AG04449 (cell line): ENCODE data around the gene ZFP69.

Experiments used
- CTCF ChIA-PET: fragments of 350-600 bp; formaldehyde crosslinking; extraction: SDS; loops from one replicate; lab custom pipeline; 2021; ENCODE audit warnings: antibody characterized with exemption; lab: Yijun Ruan, JAX
- POLR2A ChIA-PET: fragments of 400-600, 350-600 bp; formaldehyde crosslinking; extraction: SDS; loops from one replicate; lab custom pipeline; 2020; ENCODE audit warnings: antibody characterized with exemption, inconsistent platforms; lab: Yijun Ruan, JAX
- DNase-seq: peaks from one replicate; pipeline ENCODE4 v3.0.0-alpha.2; 2010; ENCODE audit warnings: low read depth, low spot score
- H3K4me3 ChIP-seq: 2 replicates; pipeline ENCODE4 v1.5.1; 2011; ENCODE audit warnings: low read depth, mild to moderate bottlenecking, control low read depth, low read length
- TF ChIP-seq, protein P1 (sequence below): IDR thresholded peaks from one replicate; pipeline ENCODE4 v1.5.1; 2011; ENCODE audit warnings: mild to moderate bottlenecking, moderate library complexity, low read length, control low read depth, inconsistent platforms; ENCODE audit not compliant: insufficient read depth; ENCODE audit errors: missing control alignments

Gene ZFP69

GRCh38 chr1:40438391-40439015 lies 38.6 kb upstream of the ZFP69 start:
- no peak overlapping the region for H3K4me3 ChIP-seq
- CTCF ChIA-PET: interaction anchor here (0.7 to 4.3 kb wide), 20 partner anchors 8 to 294 kb away, joined by 3 to 32 read pairs (median 6); partner anchors contain the start of genes SMAP2 and ZFP69B
- DNase-seq: no peak
- POLR2A ChIA-PET: no interaction called here
- TF ChIP-seq, protein P1, sequence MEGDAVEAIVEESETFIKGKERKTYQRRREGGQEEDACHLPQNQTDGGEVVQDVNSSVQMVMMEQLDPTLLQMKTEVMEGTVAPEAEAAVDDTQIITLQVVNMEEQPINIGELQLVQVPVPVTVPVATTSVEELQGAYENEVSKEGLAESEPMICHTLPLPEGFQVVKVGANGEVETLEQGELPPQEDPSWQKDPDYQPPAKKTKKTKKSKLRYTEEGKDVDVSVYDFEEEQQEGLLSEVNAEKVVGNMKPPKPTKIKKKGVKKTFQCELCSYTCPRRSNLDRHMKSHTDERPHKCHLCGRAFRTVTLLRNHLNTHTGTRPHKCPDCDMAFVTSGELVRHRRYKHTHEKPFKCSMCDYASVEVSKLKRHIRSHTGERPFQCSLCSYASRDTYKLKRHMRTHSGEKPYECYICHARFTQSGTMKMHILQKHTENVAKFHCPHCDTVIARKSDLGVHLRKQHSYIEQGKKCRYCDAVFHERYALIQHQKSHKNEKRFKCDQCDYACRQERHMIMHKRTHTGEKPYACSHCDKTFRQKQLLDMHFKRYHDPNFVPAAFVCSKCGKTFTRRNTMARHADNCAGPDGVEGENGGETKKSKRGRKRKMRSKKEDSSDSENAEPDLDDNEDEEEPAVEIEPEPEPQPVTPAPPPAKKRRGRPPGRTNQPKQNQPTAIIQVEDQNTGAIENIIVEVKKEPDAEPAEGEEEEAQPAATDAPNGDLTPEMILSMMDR: peak; percentile 45

GRCh38 chr1:40439247-40439646 lies 37.8 kb upstream of the ZFP69 start:
- no peak for DNase-seq
- TF ChIP-seq, protein P1: no peak
- POLR2A ChIA-PET: no interaction called here
- no peak overlapping the region for H3K4me3 ChIP-seq
- CTCF ChIA-PET: interaction anchor here (1.2 to 4.3 kb wide), 12 partner anchors 8 to 295 kb away, joined by 3 to 32 read pairs (median 6); partner anchors contain the start of gene ZFP69B

DNA sequence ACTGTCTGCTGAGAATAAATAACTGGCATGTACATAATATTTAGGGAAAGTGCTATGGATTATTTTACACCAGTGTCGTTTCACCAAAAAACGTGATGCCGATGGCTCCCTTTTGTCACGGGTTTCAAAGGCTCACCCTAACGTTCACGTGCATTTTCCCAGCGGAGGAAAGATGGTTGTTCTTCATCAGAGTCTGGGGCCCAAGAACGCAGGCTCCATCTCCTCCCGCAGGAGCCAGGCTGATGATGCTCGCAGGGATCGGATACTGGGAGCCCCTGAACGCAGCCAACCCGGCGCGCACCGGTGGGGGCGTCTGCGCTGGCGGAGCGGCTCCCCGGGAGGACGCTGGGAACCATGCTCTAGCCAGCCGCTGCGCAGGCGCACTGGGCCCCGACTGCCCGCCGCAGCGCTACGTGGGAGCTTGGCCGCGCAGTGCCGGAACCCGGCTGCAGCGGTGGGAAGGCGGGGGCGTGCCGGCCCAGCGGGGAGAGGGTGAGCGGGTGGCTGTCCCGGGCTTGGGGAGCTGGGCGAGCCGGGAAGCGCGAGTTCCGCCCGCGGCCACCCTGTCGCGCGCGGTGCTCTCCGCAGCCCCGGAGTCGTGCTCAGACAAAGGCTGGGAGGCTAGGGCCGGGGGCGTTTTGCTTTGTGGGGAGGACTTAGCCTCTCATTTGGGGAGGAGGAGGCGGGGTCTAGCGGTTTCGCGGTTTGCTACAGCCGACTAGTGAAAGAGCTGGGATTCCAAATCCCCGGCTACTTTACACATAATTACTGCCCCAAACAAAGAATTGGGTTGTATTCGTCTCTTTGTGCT lies 27.2 kb upstream of the ZFP69 start, which contains the start of gene ZFP69B:
TSS of gene ZFP69B (plus strand) at position 793 of the 811 bp plus-strand sequence. CDS start 486 bp downstream, outside the sequence.
- CTCF ChIA-PET: interaction anchor here (0.8 to 1.6 kb wide), 6 partner anchors 11 to 365 kb away, joined by 3 to 8 read pairs (median 4); no protein-coding TSS in a partner anchor
- TF ChIP-seq, protein P1: peak; percentile 28

GRCh38 chr1:40450495-40451237 lies 26.4 kb upstream of the ZFP69 start:
- ChIA-PET CTCF (interaction anchor here (0.8 to 1.6 kb wide), 6 partner anchors 12 to 366 kb away, joined by 3 to 8 read pairs (median 4); no protein-coding TSS in a partner anchor), POLR2A (interaction anchor here (1.5 to 1.6 kb wide), 2 partner anchors 26 to 58 kb away, joined by 6 to 9 read pairs; partner anchors contain the start of genes EXO5 and ZFP69)
- TF ChIP-seq, protein P1: no peak
- peak overlapping the region; percentile 78 for H3K4me3 ChIP-seq
- no peak for DNase-seq

More for the DNA sequence above, 27.2 kb upstream of the ZFP69 start, which contains the start of gene ZFP69B:
- POLR2A ChIA-PET: interaction anchor here (0.8 to 1.6 kb wide), 3 partner anchors 16 to 59 kb away, joined by 5 to 9 read pairs (median 6); partner anchors contain the start of genes EXO5 and ZFP69
- H3K4me3 ChIP-seq: peak within 1 kb of the TSS; percentile 78
- DNase-seq: peak; percentile 16

DNA sequence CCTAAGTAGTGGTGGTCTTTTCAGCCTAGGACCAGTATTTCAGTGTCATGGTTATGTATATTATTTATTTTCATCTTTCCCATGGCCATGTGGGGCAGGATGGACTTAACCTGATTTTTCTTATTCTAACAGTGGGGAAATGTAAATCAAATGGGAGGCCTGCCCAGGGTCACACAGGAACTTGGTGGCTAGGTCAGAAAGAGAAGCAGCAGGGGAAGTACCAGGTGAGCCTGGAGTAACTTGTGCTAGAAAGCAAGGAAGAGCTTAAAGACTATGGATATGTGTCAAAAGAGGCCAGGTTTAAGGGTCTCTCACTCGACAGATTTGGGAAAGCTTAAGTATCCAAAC lies 25.9 kb upstream of the ZFP69 start:
- TF ChIP-seq, protein P1: no peak
- ChIA-PET CTCF (interaction anchor here (1.4 to 1.5 kb wide), 3 partner anchors 12 to 298 kb away, joined by 3 to 8 read pairs (median 4); no protein-coding TSS in a partner anchor), POLR2A (interaction anchor here (1.6 kb wide), 1 partner anchor 26 kb away, joined by 9 read pairs; the partner anchor contains the start of gene ZFP69)
- peak overlapping the region; percentile 78 for H3K4me3 ChIP-seq
- no peak for DNase-seq
